B cell (primary cell): ENCODE data around the gene ZFPL1. TPM values are rescaled to one million over a fixed set of nuclear protein-coding genes. Genes with fewer than 3 reads are reported as not detected.

Experiments used
- ATAC-seq: fragments of 200-7000 bp; cut with Tn5 transposase; one replicate; pipeline ENCODE4 v1.10.0; 2021; ENCODE audit warnings: low read depth, mild to moderate bottlenecking, moderate number of reproducible peaks, moderate library complexity
- CTCF ChIA-PET: fragments of 350-600 bp; sonication (Branson Sonifier 250); formaldehyde crosslinking; loops from one replicate; lab custom pipeline; 2021; ENCODE audit warnings: antibody characterized with exemption, inconsistent platforms; lab: Charles Lee
- POLR2A ChIA-PET: fragments of 350-600 bp; sonication (Branson Sonifier 250); formaldehyde crosslinking; loops from one replicate; lab custom pipeline; 2021; ENCODE audit warnings: antibody characterized with exemption; lab: Charles Lee
- DNase-seq: peaks from one replicate; pipeline ENCODE4 v3.0.0; 2013
- H2AFZ ChIP-seq: 2 replicates; pipeline ENCODE4 v1.6.1; 2012; ENCODE audit warnings: mild to moderate bottlenecking, low read depth, low read length; ENCODE audit not compliant: insufficient read depth, poor library complexity, severe bottlenecking
- H3K27ac ChIP-seq, 2 donors: 1 replicate in 1 of 2; 2 replicates in 1 of 2; pipeline ENCODE4 v1.5.1; 2012 to 2013; ENCODE audit warnings: low read length in 2 of 2, mild to moderate bottlenecking in 2 of 2, moderate library complexity in 1 of 2
- H3K27me3 ChIP-seq, 4 experiments: fragments of 200-600 bp in 1 of 4; sonication (generic) in 1 of 4; replicated peaks in 1 of 4; 1 replicate in 2 of 4; 2 replicates in 2 of 4; pipeline versions ENCODE4 v1.6.1 to v1.7.0; 2013 to 2016; ENCODE audit warnings: low read length in 3 of 4, mild to moderate bottlenecking in 2 of 4, mixed read lengths in 1 of 4, moderate library complexity in 1 of 4; ENCODE audit not compliant: insufficient read depth in 4 of 4, control insufficient read depth in 3 of 4; ENCODE audit errors: control extremely low read depth in 1 of 4
- H3K36me3 ChIP-seq, 2 experiments: replicated peaks in 1 of 2; 1 replicate in 1 of 2; 2 replicates in 1 of 2; pipeline versions ENCODE4 v1.6.1 to v1.7.1; 2013; ENCODE audit warnings: low read length in 1 of 2; ENCODE audit not compliant: insufficient read depth in 2 of 2, control insufficient read depth in 1 of 2; ENCODE audit errors: control extremely low read depth in 1 of 2, extremely low read depth in 1 of 2
- H3K4me1 ChIP-seq, 2 donors: fragments of 200-600 bp in 1 of 2; sonication (generic) in 1 of 2; 1 replicate in 1 of 2; 2 replicates in 1 of 2; pipeline versions ENCODE4 v1.5.1 to v1.6.1; 2013 to 2017; ENCODE audit warnings: low read length in 2 of 2; ENCODE audit not compliant: control insufficient read depth in 2 of 2, insufficient read depth in 2 of 2
- H3K4me2 ChIP-seq: replicated peaks from 2 replicates; pipeline ENCODE3; 2012; ENCODE audit warnings: mild to moderate bottlenecking, low read depth, low read length; ENCODE audit not compliant: poor library complexity, severe bottlenecking
- H3K4me3 ChIP-seq, 5 experiments: fragments of 200-600 bp in 1 of 5; sonication (generic) in 1 of 5; 1 replicate in 3 of 5; 2 replicates in 2 of 5; pipeline versions ENCODE4 v1.5.1 to v1.7.0; 2011 to 2016; ENCODE audit warnings: low read length in 4 of 5, mild to moderate bottlenecking in 4 of 5, low read depth in 2 of 5, control low read depth in 1 of 5, moderate library complexity in 1 of 5; ENCODE audit not compliant: insufficient read depth in 1 of 5; ENCODE audit errors: control extremely low read depth in 1 of 5, extremely low read depth in 1 of 5
- H3K79me2 ChIP-seq: fragments of 200-600 bp; sonication (generic); one replicate; pipeline ENCODE4 v1.6.0; 2016; ENCODE audit warnings: low read length; ENCODE audit not compliant: control insufficient read depth, insufficient read depth
- H3K9ac ChIP-seq: fragments of 200-600 bp; sonication (generic); 2 replicates; pipeline ENCODE4 v1.6.1; 2017; ENCODE audit warnings: mild to moderate bottlenecking, low read length, moderate library complexity
- H3K9me3 ChIP-seq, 3 donors: one replicate each; pipeline versions ENCODE4 v1.6.1 to v1.7.1; 2013; ENCODE audit warnings: low read length in 2 of 3; ENCODE audit not compliant: control insufficient read depth in 2 of 3, insufficient read depth in 1 of 3; ENCODE audit errors: control extremely low read depth in 1 of 3
- H4K20me1 ChIP-seq: 2 replicates; pipeline ENCODE4 v1.6.0; 2012; ENCODE audit warnings: mild to moderate bottlenecking, low read length; ENCODE audit not compliant: insufficient read depth, control insufficient read depth, poor library complexity, severe bottlenecking
- H3K27ac Mint-ChIP-seq: one replicate; pipeline ENCODE4 v1.8.0; 2021; ENCODE audit warnings: mixed read lengths
- H3K27me3 Mint-ChIP-seq: one replicate; pipeline ENCODE4 v1.8.0; 2021; ENCODE audit warnings: mixed read lengths
- H3K4me1 Mint-ChIP-seq: one replicate; pipeline ENCODE4 v1.8.0; 2021; ENCODE audit warnings: mixed read lengths
- H3K4me3 Mint-ChIP-seq: one replicate; pipeline ENCODE4 v1.8.0; 2021; ENCODE audit warnings: mixed read lengths
- H3K9me3 Mint-ChIP-seq: one replicate; pipeline ENCODE4 v1.8.0; 2022; ENCODE audit warnings: mixed read lengths; ENCODE audit not compliant: insufficient read depth
- CTCF ChIP-seq: fragments of 200-600 bp; IDR thresholded peaks from one replicate; pipeline ENCODE4 v1.8.0; 2022; ENCODE audit warnings: antibody characterized with exemption, mild to moderate bottlenecking
- EZH2 ChIP-seq: IDR thresholded peaks from 2 replicates; pipeline ENCODE4 v1.6.1; 2012; ENCODE audit warnings: borderline replicate concordance, low read depth, mild to moderate bottlenecking, moderate library complexity, low read length; ENCODE audit not compliant: insufficient read depth, poor library complexity, severe bottlenecking
- WGBS: methylation state at CpG from one replicate; pipeline ENCODE4 v1.1.5; 2013; ENCODE audit warnings: missing lambda C conversion rate; ENCODE audit not compliant: insufficient coverage; 5-methylcytosine and 5-hydroxymethylcytosine counted together
- intact Hi-C: fragments of 100-400 bp; cut with micrococcal nuclease; formaldehyde crosslinking; loops from one replicate; pipeline ENCODE4 v1.10.0; 2022
- polyA plus RNA-seq: library from polyadenylated mRNA; depleted of rRNA; stranded (reverse); fragments of >200 nt; gene quantifications from 2 replicates; pipeline ENCODE4 v1.2.3, GENCODE V29; 2012
- total RNA-seq, 2 donors: library from RNA; stranded (reverse); fragments of 120-200 nt in 1 of 2; gene quantifications; 1 replicate in 1 of 2; 2 replicates in 1 of 2; pipeline versions ENCODE4 v1.2.3 to v1.2.4, GENCODE V29; 2013 to 2022

ZFPL1 gene
- total and polyA plus RNA-seq, 2 donors (not counting 1 experiment from before 2014, with no cell fraction given): 57.3 to 79.2 TPM

GRCh38 chr11:65095974-65096806 lies 12.2 kb downstream of the ZFPL1 start, which contains the start of gene VPS51:
TSS of gene VPS51 (plus strand) at chr11:65096214. CDS start at chr11:65096251, 37 bp downstream.
- H3K9me3 Mint-ChIP-seq: no peaks in the 10 kb centered on the region
- H3K27me3 Mint-ChIP-seq: no peaks in the 10 kb centered on the region
- under 1% methylated on average over 50 of the region's 52 CpGs for WGBS
- Histone ChIP-seq H3K9me3 (peaks cover 0 to 6% (median 0%) of the 10 kb centered on the region in 3 donors), H4K20me1 (peaks cover 18% of the 10 kb centered on the region), H3K27me3 (no peaks in the 10 kb centered on the region), H3K9ac (peak within 1 kb of the TSS; percentile 90), H3K4me1 (peaks cover 10 to 16% of the 10 kb centered on the region in 2 donors), H3K4me2 (peak within 1 kb of the TSS; percentile 92), H3K4me3 (peak within 1 kb of the TSS; percentile 69 to 90 (median 77)), H3K36me3 (peaks cover 0 to 21% of the 10 kb centered on the region in 2 experiments), H2AFZ (peak within 1 kb of the TSS; percentile 88), H3K27ac (peak within 1 kb of the TSS; percentile 77 to 81), H3K79me2 (peaks cover 29% of the 10 kb centered on the region)
- intact Hi-C loops: loop anchor here (1.0 kb wide), 5 partner anchors 12 to 83 kb away; partner anchors contain the start of genes CDCA5, SNX15, ZFPL1 and ZNHIT2
- peaks cover 24% of the 10 kb centered on the region for H3K4me1 Mint-ChIP-seq
- ChIA-PET CTCF (interaction anchor here (0.7 to 10.2 kb wide), 4 partner anchors 11 to 250 kb away, joined by 3 to 96 read pairs (median 4); partner anchors contain the start of gene TM7SF2), POLR2A (interaction anchor here (0.6 to 4.0 kb wide), 9 partner anchors 14 to 324 kb away, joined by 3 to 26 read pairs (median 5); partner anchors contain the start of genes ARL2, CAPN1, FAU and MRPL49)
- ATAC-seq (peak; percentile 86), DNase-seq (peak; percentile 93)
- peak within 1 kb of the TSS; percentile 96 for H3K4me3 Mint-ChIP-seq
- H3K27ac Mint-ChIP-seq: peak within 1 kb of the TSS; percentile 97
- TF ChIP-seq CTCF: no peak
- TF ChIP-seq EZH2: no peak
